ENCODE data around the gene KLHDC9. TPM values are rescaled to one million over a fixed set of nuclear protein-coding genes. Genes with fewer than 3 reads are reported as not detected.
A peak's percentile ranks its signal among the peaks of the same experiment; 100 is the strongest.

The KLHDC9 gene
- polyA plus RNA-seq, 1 donor (not counting 4 experiments of a cell fraction or from before 2014, with no cell fraction given), result 0.54 TPM

- Histone ChIP-seq H3K27ac (ENCODE audit: control insufficient read depth, insufficient read depth, low read length) (no peak overlapping the region), H2AFZ (ENCODE audit: control insufficient read depth, low read length) (no peak overlapping the region), H4K20me1 (ENCODE audit: control insufficient read depth, extremely low read depth, insufficient read depth, low read length) (no peaks in the 10 kb centered on the region), H3K4me3 (ENCODE audit: control insufficient read depth in 2 of 3, extremely low read depth in 1 of 3, insufficient read depth in 2 of 3, low read depth in 1 of 3, low read length in 3 of 3) (no peak overlapping the region), H3K9me1 (ENCODE audit: control insufficient read depth, extremely low read depth, insufficient read depth, low read length) (no peaks in the 10 kb centered on the region), H3K9me3 (ENCODE audit: control insufficient read depth, low read depth, low read length) (peaks cover 2% of the 10 kb centered on the region), H3K79me2 (ENCODE audit: control insufficient read depth, insufficient read depth, low read length) (no peaks in the 10 kb centered on the region), H3K27me3 (ENCODE audit: control insufficient read depth, extremely low read depth, insufficient read depth, low read length) (no peaks in the 10 kb centered on the region), H3K4me1 (ENCODE audit: control insufficient read depth, extremely low read depth, insufficient read depth, low read length) (no peaks in the 10 kb centered on the region), H3K36me3 (ENCODE audit: control insufficient read depth in 2 of 2, extremely low read depth in 1 of 2, insufficient read depth in 2 of 2, low read length in 2 of 2) (no peaks in the 10 kb centered on the region), H3K9ac (ENCODE audit: control insufficient read depth, extremely low read depth, insufficient read depth, low read length) (no peak overlapping the region), H3K4me2 (ENCODE audit: control insufficient read depth, extremely low read depth, insufficient read depth, low read depth, low read length) (no peak overlapping the region)
- dilution Hi-C loops (cut with MboI; ENCODE audit: extremely low pct_ligation_motif_present, low sequenced_read_pairs), result no loop called here
- TF ChIP-seq EZH2 (IDR thresholded peaks at IDR 0.05; ENCODE audit: low read length) (no peak), CTCF (optimal IDR thresholded peaks at IDR 0.05 in 1 of 3, IDR thresholded peaks at IDR 0.05 in 1 of 3, conservative IDR thresholded peaks at IDR 0.05 in 1 of 3; ENCODE audit: extremely low read depth in 1 of 3, insufficient read depth in 2 of 3, low read length in 3 of 3) (no peak)
- no peak for DNase-seq (ENCODE audit: low read depth, low spot score)
- FAIRE-seq, result no peak
These were observed 43.9 kb upstream of the KLHDC9 start for GRCh38 chr1:161054232-161054631.

- H3K9me1 ChIP-seq (ENCODE audit: control insufficient read depth, extremely low read depth, insufficient read depth, low read length), result no peaks in the 10 kb centered on the region
- H3K4me3 ChIP-seq (ENCODE audit: control insufficient read depth in 2 of 3, extremely low read depth in 1 of 3, insufficient read depth in 2 of 3, low read depth in 1 of 3, low read length in 3 of 3), result no peak overlapping the region
- dilution Hi-C loops (cut with MboI; ENCODE audit: extremely low pct_ligation_motif_present, low sequenced_read_pairs), result no loop called here
- TF ChIP-seq EZH2 (IDR thresholded peaks at IDR 0.05; ENCODE audit: low read length), result no peak
- TF ChIP-seq CTCF (optimal IDR thresholded peaks at IDR 0.05 in 1 of 3, IDR thresholded peaks at IDR 0.05 in 1 of 3, conservative IDR thresholded peaks at IDR 0.05 in 1 of 3; ENCODE audit: extremely low read depth in 1 of 3, insufficient read depth in 2 of 3, low read length in 3 of 3), result peak in 1 of 3 experiments; percentile 41
- H3K9me3 ChIP-seq (ENCODE audit: control insufficient read depth, low read depth, low read length), result no peaks in the 10 kb centered on the region
- H3K27me3 ChIP-seq (ENCODE audit: control insufficient read depth, extremely low read depth, insufficient read depth, low read length), result no peaks in the 10 kb centered on the region
- no peak overlapping the region for H2AFZ ChIP-seq (ENCODE audit: control insufficient read depth, low read length)
- no peaks in the 10 kb centered on the region for H3K4me1 ChIP-seq (ENCODE audit: control insufficient read depth, extremely low read depth, insufficient read depth, low read length)
- DNase-seq (ENCODE audit: low read depth, low spot score), result no peak
- FAIRE-seq, result no peak
- no peaks in the 10 kb centered on the region for H4K20me1 ChIP-seq (ENCODE audit: control insufficient read depth, extremely low read depth, insufficient read depth, low read length)
- no peak overlapping the region for H3K9ac ChIP-seq (ENCODE audit: control insufficient read depth, extremely low read depth, insufficient read depth, low read length)
- H3K27ac ChIP-seq (ENCODE audit: control insufficient read depth, insufficient read depth, low read length), result no peak overlapping the region
- no peaks in the 10 kb centered on the region for H3K36me3 ChIP-seq (ENCODE audit: control insufficient read depth in 2 of 2, extremely low read depth in 1 of 2, insufficient read depth in 2 of 2, low read length in 2 of 2)
- no peak overlapping the region for H3K4me2 ChIP-seq (ENCODE audit: control insufficient read depth, extremely low read depth, insufficient read depth, low read depth, low read length)
- H3K79me2 ChIP-seq (ENCODE audit: control insufficient read depth, insufficient read depth, low read length), result no peaks in the 10 kb centered on the region
These were observed 43.4 kb upstream of the KLHDC9 start for GRCh38 chr1:161054805-161055204.
